Spleen (tissue), 7 donors: ENCODE measurements around the gene A4GALT.

Experiments used
- CTCF ChIP-seq, 11 experiments: fragments of 200-600 bp in 7 of 11; fragments of 450-650 bp in 4 of 11; sonication (generic) in 4 of 11; IDR thresholded peaks in 8 of 11; conservative IDR thresholded peaks in 3 of 11; 1 replicate in 7 of 11; 2 replicates in 4 of 11; pipeline versions ENCODE4 v1.4.0 to v1.8.0; 2016 to 2021; ENCODE audit warnings: antibody characterized with exemption in 11 of 11, inconsistent platforms in 4 of 11, mild to moderate bottlenecking in 1 of 11
- POLR2A ChIP-seq, 3 donors: fragments of 450-650 bp; IDR thresholded peaks; one replicate each; pipeline ENCODE4 v1.5.1; 2017; ENCODE audit warnings: antibody characterized with exemption in 3 of 3, mild to moderate bottlenecking in 1 of 3
- POLR2AphosphoS5 ChIP-seq, 3 donors: sonication (generic); formaldehyde crosslinking; IDR thresholded peaks; one replicate each; pipeline ENCODE4 v1.5.1; 2017; ENCODE audit warnings: antibody characterized with exemption in 3 of 3
- donor health status: DM: no; HTN: no; CAD: no; lungs with moderate emphysema.
- donor health status: DM: no; HTN: no; CAD: no.
- donor health status: DM: no; HTN: no; CAD: no.

GRCh38 chr22:42754658-42755057, 34.0 kb upstream of the A4GALT start:
- TF ChIP-seq POLR2AphosphoS5 (IDR thresholded peaks at IDR 0.05) (no peak), CTCF (IDR thresholded peaks at IDR 0.05 in 8 of 11, conservative IDR thresholded peaks at IDR 0.05 in 3 of 11) (no peak), POLR2A (IDR thresholded peaks at IDR 0.05) (no peak)
